Anterior cingulate cortex (tissue), 58 donors: ENCODE data around the gene FBXO46.
"Not testable (repeated sequence)": the region's sequence is repeated elsewhere in the genome, so short reads cannot be mapped to it uniquely, and the experiment has no call there.

Experiments
- DNase-seq, 58 donors: peaks; one replicate each; lab custom pipeline; 2025; lab: John Stamatoyannopoulos, UW

The FBXO46 gene

GRCh38 chr19:45767410-45767880, 36.7 kb upstream of the FBXO46 start:
- peak in 1 of 58 donors; percentile 34 for DNase-seq

GRCh38 chr19:45766869-45767346, 36.2 kb upstream of the FBXO46 start:
- no peak for DNase-seq

- no peak for DNase-seq
Observed at GRCh38 chr19:45766296-45766868, 35.7 kb upstream of the FBXO46 start.

- DNase-seq = no peak
Observed at GRCh38 chr19:45765702-45766295, 35.1 kb upstream of the FBXO46 start.

- DNase-seq = no peak
Observed at GRCh38 chr19:45764945-45765701, 34.4 kb upstream of the FBXO46 start.

GRCh38 chr19:45764475-45764874, 33.8 kb upstream of the FBXO46 start:
- DNase-seq = no peak

GRCh38 chr19:45763691-45764294, 33.1 kb upstream of the FBXO46 start:
- no peak for DNase-seq

- DNase-seq = no peak
Observed at GRCh38 chr19:45762870-45763631, 32.4 kb upstream of the FBXO46 start.

- DNase-seq = no peak
Observed at GRCh38 chr19:45761714-45762113, 31.0 kb upstream of the FBXO46 start.

- DNase-seq = no peak
Observed at GRCh38 chr19:45758921-45759320, 28.2 kb upstream of the FBXO46 start.

- DNase-seq = no peak
Observed at GRCh38 chr19:45757695-45758094, 27.0 kb upstream of the FBXO46 start.

GRCh38 chr19:45754323-45754722, 23.6 kb upstream of the FBXO46 start:
- DNase-seq = no peak

- no peak for DNase-seq
Observed at GRCh38 chr19:45753548-45753947, 22.9 kb upstream of the FBXO46 start.

- no peak for DNase-seq
Observed at GRCh38 chr19:45752639-45753038, 21.9 kb upstream of the FBXO46 start.

GRCh38 chr19:45751483-45751882, 20.8 kb upstream of the FBXO46 start:
- not testable (repeated sequence) for DNase-seq

GRCh38 chr19:45747513-45747912, 16.8 kb upstream of the FBXO46 start:
- no peak for DNase-seq

GRCh38 chr19:45746866-45747265, 16.2 kb upstream of the FBXO46 start:
- DNase-seq = no peak

GRCh38 chr19:45745606-45746005, 14.9 kb upstream of the FBXO46 start:
- DNase-seq = no peak

GRCh38 chr19:45742969-45743368, 12.3 kb upstream of the FBXO46 start:
- no peak for DNase-seq
